Measurements from ENCODE around the gene CEACAM16. TPM values are rescaled to one million over a fixed set of nuclear protein-coding genes. Genes with fewer than 3 reads are reported as not detected.

CEACAM16 gene
- total and polyA plus RNA-seq, 9 of the 15 experiments (the other 6 are each of a cell fraction or from before 2014, with no cell fraction given), result not detected

DNA sequence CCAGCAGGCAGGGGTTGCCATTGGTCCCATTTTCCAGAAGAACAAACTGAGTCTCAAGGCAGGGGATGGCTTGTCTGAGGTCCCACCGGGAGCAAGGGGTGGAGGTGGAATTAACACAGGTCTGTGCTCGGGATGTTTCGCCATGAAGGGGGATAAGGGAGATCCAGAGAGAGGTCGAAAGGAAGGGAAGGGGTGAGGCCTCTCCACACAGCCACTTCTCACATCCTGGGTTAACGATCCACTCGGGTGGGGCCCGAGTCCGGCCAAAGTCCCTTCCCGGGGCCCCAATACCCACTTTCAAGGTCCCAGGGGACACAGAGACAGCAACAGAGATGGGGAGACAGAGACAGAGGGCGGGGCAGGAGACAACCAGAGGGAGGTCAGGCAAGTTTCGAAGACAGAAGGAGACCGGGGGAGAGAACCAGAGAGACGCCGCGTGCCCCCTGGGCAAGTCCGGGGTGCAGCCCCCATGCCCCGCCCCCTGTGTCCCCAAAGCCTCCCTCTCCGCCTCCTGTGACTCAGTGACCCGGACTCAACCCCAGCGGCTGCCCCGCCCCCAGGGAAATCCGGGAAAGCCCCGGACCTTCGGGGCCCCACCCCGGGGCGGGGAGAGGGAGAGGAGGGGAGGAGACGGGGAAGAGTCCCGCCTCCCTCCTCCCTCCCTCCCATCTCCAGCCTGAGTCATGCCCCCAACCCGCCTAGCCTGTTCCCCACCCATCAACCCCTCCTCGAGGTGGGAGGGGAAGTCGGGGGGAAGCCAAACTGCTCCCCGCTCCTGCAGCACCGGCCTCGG is 48.2 kb downstream of the CEACAM16 start (continued):
- no peak for TF ChIP-seq ERF (CRISPR knock-in tag; IDR thresholded peaks at IDR 0.05)
- TF ChIP-seq CBFA2T3 (IDR thresholded peaks at IDR 0.05), result no peak
- no peak for TF ChIP-seq ZNF263 (CRISPR knock-in tag; IDR thresholded peaks at IDR 0.05; ENCODE audit: borderline replicate concordance)
- TF ChIP-seq, protein P1, sequence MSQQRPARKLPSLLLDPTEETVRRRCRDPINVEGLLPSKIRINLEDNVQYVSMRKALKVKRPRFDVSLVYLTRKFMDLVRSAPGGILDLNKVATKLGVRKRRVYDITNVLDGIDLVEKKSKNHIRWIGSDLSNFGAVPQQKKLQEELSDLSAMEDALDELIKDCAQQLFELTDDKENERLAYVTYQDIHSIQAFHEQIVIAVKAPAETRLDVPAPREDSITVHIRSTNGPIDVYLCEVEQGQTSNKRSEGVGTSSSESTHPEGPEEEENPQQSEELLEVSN (IDR thresholded peaks at IDR 0.05; ENCODE audit: borderline replicate concordance in 1 of 2, extremely low read depth in 1 of 2, insufficient read depth in 1 of 2, insufficient read length in 1 of 2, low read depth in 1 of 2, low read length in 1 of 2, poor library complexity in 1 of 2, severe bottlenecking in 1 of 2), result peak in 1 of 2 experiments; percentile 11
- TF ChIP-seq, protein P2, sequence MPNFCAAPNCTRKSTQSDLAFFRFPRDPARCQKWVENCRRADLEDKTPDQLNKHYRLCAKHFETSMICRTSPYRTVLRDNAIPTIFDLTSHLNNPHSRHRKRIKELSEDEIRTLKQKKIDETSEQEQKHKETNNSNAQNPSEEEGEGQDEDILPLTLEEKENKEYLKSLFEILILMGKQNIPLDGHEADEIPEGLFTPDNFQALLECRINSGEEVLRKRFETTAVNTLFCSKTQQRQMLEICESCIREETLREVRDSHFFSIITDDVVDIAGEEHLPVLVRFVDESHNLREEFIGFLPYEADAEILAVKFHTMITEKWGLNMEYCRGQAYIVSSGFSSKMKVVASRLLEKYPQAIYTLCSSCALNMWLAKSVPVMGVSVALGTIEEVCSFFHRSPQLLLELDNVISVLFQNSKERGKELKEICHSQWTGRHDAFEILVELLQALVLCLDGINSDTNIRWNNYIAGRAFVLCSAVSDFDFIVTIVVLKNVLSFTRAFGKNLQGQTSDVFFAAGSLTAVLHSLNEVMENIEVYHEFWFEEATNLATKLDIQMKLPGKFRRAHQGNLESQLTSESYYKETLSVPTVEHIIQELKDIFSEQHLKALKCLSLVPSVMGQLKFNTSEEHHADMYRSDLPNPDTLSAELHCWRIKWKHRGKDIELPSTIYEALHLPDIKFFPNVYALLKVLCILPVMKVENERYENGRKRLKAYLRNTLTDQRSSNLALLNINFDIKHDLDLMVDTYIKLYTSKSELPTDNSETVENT (CRISPR knock-in tag; IDR thresholded peaks at IDR 0.05), result no peak
- TF ChIP-seq EZH2 (IDR thresholded peaks at IDR 0.05; ENCODE audit: borderline replicate concordance, low read depth, low read length), result no peak
- no peak for TF ChIP-seq ZNF184 (CRISPR knock-in tag; IDR thresholded peaks at IDR 0.05)
- peak; percentile 46; the same call in 1 of the 2 replicates for TF ChIP-seq L3MBTL2 (IDR thresholded peaks at IDR 0.05)
- no peak for TF ChIP-seq POLR2H (tag; IDR thresholded peaks at IDR 0.05; ENCODE audit: low read depth)
- TF ChIP-seq ZBED1 (IDR thresholded peaks at IDR 0.05), result no peak
- TF ChIP-seq FOXA1 (IDR thresholded peaks at IDR 0.05; ENCODE audit: borderline replicate concordance), result no peak
- TF ChIP-seq KDM5B (IDR thresholded peaks at IDR 0.05; ENCODE audit: insufficient replicate concordance, low read depth, low read length), result no peak
- no peak for TF ChIP-seq CEBPG (CRISPR knock-in tag; IDR thresholded peaks at IDR 0.05)
- no peak for TF ChIP-seq CEBPG (tag; conservative IDR thresholded peaks at IDR 0.05 in 1 of 2, IDR thresholded peaks at IDR 0.05 in 1 of 2)
- TF ChIP-seq HDAC6 (IDR thresholded peaks at IDR 0.05; ENCODE audit: low read depth, low read length), result no peak
- no peak for TF ChIP-seq MCM3 (IDR thresholded peaks at IDR 0.05)
- no peak for TF ChIP-seq ZBTB12 (CRISPR knock-in tag; IDR thresholded peaks at IDR 0.05)
- no peak for TF ChIP-seq PRPF4 (IDR thresholded peaks at IDR 0.05; ENCODE audit: insufficient read depth, low read depth, low read length, poor library complexity, severe bottlenecking)
- TF ChIP-seq GTF2B (IDR thresholded peaks at IDR 0.05; ENCODE audit: extremely low read depth, insufficient read length), result no peak
- TF ChIP-seq ZBTB1 (CRISPR knock-in tag; IDR thresholded peaks at IDR 0.05; ENCODE audit: borderline replicate concordance, low read depth), result no peak
- peak; percentile 54 for TF ChIP-seq POLR2G (IDR thresholded peaks at IDR 0.05; ENCODE audit: low read depth, low read length)
- no peak for TF ChIP-seq SIX5 (IDR thresholded peaks at IDR 0.05; ENCODE audit: borderline replicate concordance in 1 of 2, insufficient read depth in 1 of 2, low read depth in 1 of 2, low read length in 2 of 2)
- TF ChIP-seq ZNF197 (CRISPR knock-in tag; IDR thresholded peaks at IDR 0.05; ENCODE audit: low read depth), result no peak
